OCI-LY7 (cell line): Measurements from ENCODE around the gene LCE4A. TPM values are rescaled to one million over a fixed set of nuclear protein-coding genes. Genes with fewer than 3 reads are reported as not detected.

Experiments
- BruUV-seq: library from RNA; stranded (reverse); fragments of 400-500 nt; replicated peaks from 2 replicates; lab custom pipeline; 2021; lab: Mats Ljungman, UMichigan
- CTCF ChIA-PET: fragments of 300-600 bp; sonication (Branson Sonifier 250); formaldehyde crosslinking; loops from one replicate; lab custom pipeline; 2022; ENCODE audit warnings: antibody characterized with exemption; ENCODE audit not compliant: unreplicated experiment; lab: Charles Lee
- POLR2A ChIA-PET: fragments of 300-600 bp; sonication (Branson Sonifier 250); formaldehyde crosslinking; loops from one replicate; lab custom pipeline; 2022; ENCODE audit warnings: antibody characterized with exemption; lab: Charles Lee
- DNase-seq: peaks from one replicate; pipeline ENCODE4 v3.0.0-alpha.2; 2015; ENCODE audit warnings: low spot score
- H2AFZ ChIP-seq: fragments of 200-600 bp; sonication (generic), shearing (Covaris generic); 2 replicates; pipeline ENCODE4 v1.6.1; 2014; ENCODE audit warnings: mild to moderate bottlenecking, antibody characterized with exemption, low read length, moderate library complexity
- H3K27ac ChIP-seq: fragments of 200-600 bp; sonication (generic); 2 replicates; pipeline ENCODE4 v1.5.1; 2014; ENCODE audit warnings: mixed run types, low read depth, mild to moderate bottlenecking, moderate library complexity, low read length, inconsistent platforms; ENCODE audit not compliant: poor library complexity, severe bottlenecking
- H3K36me3 ChIP-seq: fragments of 200-600 bp; sonication (generic); 2 replicates; pipeline ENCODE4 v1.6.1; 2014; ENCODE audit warnings: mild to moderate bottlenecking, antibody characterized with exemption, low read length, moderate library complexity, mixed read lengths; ENCODE audit not compliant: insufficient read depth
- H3K4me1 ChIP-seq: fragments of 200-600 bp; sonication (generic); 2 replicates; pipeline ENCODE4 v1.5.1; 2014; ENCODE audit warnings: mild to moderate bottlenecking, low read length; ENCODE audit not compliant: insufficient read depth, poor library complexity, severe bottlenecking
- H3K4me2 ChIP-seq: fragments of 200-600 bp; sonication (generic); 2 replicates; pipeline ENCODE4 v1.6.1; 2014; ENCODE audit warnings: mild to moderate bottlenecking, low read length
- H3K4me3 ChIP-seq: fragments of 200-600 bp; sonication (generic); 2 replicates; pipeline ENCODE4 v1.5.1; 2014; ENCODE audit warnings: mild to moderate bottlenecking, low read depth, low read length; ENCODE audit not compliant: poor library complexity, severe bottlenecking
- H3K79me2 ChIP-seq: fragments of 200-600 bp; sonication (generic); 2 replicates; pipeline ENCODE4 v1.6.1; 2016; ENCODE audit warnings: low read depth, mild to moderate bottlenecking, low read length, moderate library complexity, mixed read lengths; ENCODE audit not compliant: insufficient read depth
- H3K9me2 ChIP-seq: fragments of 200-600 bp; sonication (generic); 2 replicates; pipeline ENCODE4 v1.6.1; 2016; ENCODE audit warnings: mild to moderate bottlenecking, low read length, mixed read lengths; ENCODE audit not compliant: insufficient read depth
- H3K9me3 ChIP-seq: fragments of 200-600 bp; sonication (generic); 2 replicates; pipeline ENCODE4 v1.6.1; 2014; ENCODE audit warnings: mild to moderate bottlenecking, mixed run types, low read length, mixed read lengths
- H4K20me1 ChIP-seq: fragments of 200-600 bp; sonication (generic); 2 replicates; pipeline ENCODE4 v1.6.1; 2014; ENCODE audit warnings: mild to moderate bottlenecking, antibody characterized with exemption, low read length, moderate library complexity, mixed read lengths; ENCODE audit not compliant: insufficient read depth
- CTCF ChIP-seq: fragments of 200-600 bp; sonication (generic); conservative IDR thresholded peaks from 2 replicates; pipeline ENCODE4 v1.5.1; 2014; ENCODE audit warnings: mild to moderate bottlenecking, antibody characterized with exemption, low read length, moderate library complexity, mixed read lengths
- EZH2phosphoT487 ChIP-seq: fragments of 200-600 bp; sonication (generic); IDR thresholded peaks from 2 replicates; pipeline ENCODE4 v1.6.1; 2018; ENCODE audit warnings: low read depth, borderline replicate concordance, mild to moderate bottlenecking, mixed run types, antibody characterized with exemption, low read length, moderate library complexity, mixed read lengths
- intact Hi-C: fragments of 100-400 bp; cut with micrococcal nuclease; formaldehyde crosslinking; loops from one replicate; pipeline ENCODE4 v1.10.0; 2022; ENCODE audit not compliant: unreplicated experiment
- total RNA-seq, 2 experiments: library from RNA; depleted of rRNA in 1 of 2; stranded (reverse); fragments of >200 nt in 1 of 2; shearing (Covaris generic) in 1 of 2; gene quantifications; 2 replicates each; pipeline ENCODE4 v1.2.3, GENCODE V29; 2014 to 2022

Gene LCE4A
- total RNA-seq, 2 experiments from 2014 or later, result not detected

- BruUV-seq, result no TSS peak
- no peaks in the 10 kb centered on the region for H3K9me2 ChIP-seq
- ChIA-PET POLR2A (interaction anchor here (1.1 kb wide), 1 partner anchor 10 kb away, joined by 3 read pairs; no protein-coding TSS in a partner anchor), CTCF (no interaction called here)
- H3K9me3 ChIP-seq, result no peaks in the 10 kb centered on the region
- H3K4me2 ChIP-seq, result no peak within 1 kb of the TSS
- H3K79me2 ChIP-seq, result no peaks in the 10 kb centered on the region
- no peak within 1 kb of the TSS for H3K27ac ChIP-seq
- no peaks in the 10 kb centered on the region for H3K4me1 ChIP-seq
- intact Hi-C loops, result no loop called here
- DNase-seq, result no peak
- TF ChIP-seq EZH2phosphoT487 (no peak), CTCF (no peak)
- H4K20me1 ChIP-seq, result no peaks in the 10 kb centered on the region
- no peak within 1 kb of the TSS for H3K4me3 ChIP-seq
- H3K36me3 ChIP-seq, result no peaks in the 10 kb centered on the region
- no peak within 1 kb of the TSS for H2AFZ ChIP-seq
Measured at GRCh38 chr1:152697701-152698600, 10.0 kb upstream of the LCE4A start, which contains the start of gene LCE2A. TSS of gene LCE2A (plus strand) at chr1:152698345. CDS start at chr1:152698902, 557 bp downstream.

- H3K79me2 ChIP-seq, result no peaks in the 10 kb centered on the region
- ChIA-PET CTCF (no interaction called here), POLR2A (no interaction called here)
- BruUV-seq, result no TSS peak
- no peak overlapping the region for H3K4me3 ChIP-seq
- no peak for TF ChIP-seq EZH2phosphoT487
- no peak for TF ChIP-seq CTCF
- H3K4me2 ChIP-seq, result no peak overlapping the region
- no peaks in the 10 kb centered on the region for H4K20me1 ChIP-seq
- intact Hi-C loops, result no loop called here
- H3K9me2 ChIP-seq, result no peaks in the 10 kb centered on the region
- H3K9me3 ChIP-seq, result no peaks in the 10 kb centered on the region
- no peaks in the 10 kb centered on the region for H3K36me3 ChIP-seq
- H3K27ac ChIP-seq, result no peak overlapping the region
- H2AFZ ChIP-seq, result no peak overlapping the region
- DNase-seq, result no peak
- H3K4me1 ChIP-seq, result no peaks in the 10 kb centered on the region
Measured at GRCh38 chr1:152699746-152700145, 8.2 kb upstream of the LCE4A start.

- H3K36me3 ChIP-seq, result no peaks in the 10 kb centered on the region
- no peak overlapping the region for H3K4me2 ChIP-seq
- TF ChIP-seq CTCF (no peak), EZH2phosphoT487 (no peak)
- no peaks in the 10 kb centered on the region for H4K20me1 ChIP-seq
- H2AFZ ChIP-seq, result no peak overlapping the region
- no peaks in the 10 kb centered on the region for H3K79me2 ChIP-seq
- CTCF ChIA-PET, result no interaction called here
- H3K4me1 ChIP-seq, result no peaks in the 10 kb centered on the region
- POLR2A ChIA-PET, result no interaction called here
- BruUV-seq, result no TSS peak
- DNase-seq, result no peak
- H3K27ac ChIP-seq, result no peak overlapping the region
- no peaks in the 10 kb centered on the region for H3K9me2 ChIP-seq
- H3K9me3 ChIP-seq, result no peaks in the 10 kb centered on the region
- H3K4me3 ChIP-seq, result no peak overlapping the region
- intact Hi-C loops, result no loop called here
Measured at GRCh38 chr1:152718238-152718637, 10.3 kb downstream of the LCE4A start.
